K562 (cell line): Measurements from ENCODE around the gene ILK. TPM values are rescaled to one million over a fixed set of nuclear protein-coding genes. Genes with fewer than 3 reads are reported as not detected.

Source experiments
- ATAC-seq: fragments of 200-7000 bp; cut with Tn5 transposase; 3 replicates; pipeline ENCODE4 v1.9.1; 2020; ENCODE audit warnings: moderate library complexity
- BruUV-seq: library from RNA; stranded (reverse); fragments of 400-500 nt; replicated peaks from 2 replicates; lab custom pipeline; 2021; lab: Mats Ljungman, UMichigan
- CTCF ChIA-PET: fragments of 300-600 bp; formaldehyde crosslinking; extraction: SDS; loops from one replicate; lab custom pipeline; 2021; ENCODE audit warnings: low intra/inter-chr PET ratio; lab: Yijun Ruan, JAX
- POLR2A ChIA-PET: fragments of 300-600, 350-650 bp; sonication (Branson Sonifier 250); formaldehyde crosslinking; extraction: SDS; loops from one replicate; lab custom pipeline; 2021; ENCODE audit warnings: antibody characterized with exemption, inconsistent platforms; lab: Yijun Ruan, JAX
- DNase-seq, 4 experiments: peaks; one replicate each; pipeline versions ENCODE4 v3.0.0 to v3.0.0-alpha.2; 2011 to 2018; ENCODE audit warnings: low spot score in 3 of 4, mixed read lengths in 3 of 4; ENCODE audit errors: extremely low read depth in 1 of 4
- FAIRE-seq: peaks from 2 replicates; lab custom pipeline; 2011; peaks lifted over from hg19 to GRCh38; lab: Jason Lieb, UNC
- H2AFZ ChIP-seq: 2 replicates; pipeline ENCODE4 v1.6.0; 2011; ENCODE audit warnings: low read depth, low read length, control low read depth, inconsistent platforms
- H3K27ac ChIP-seq: fragments of 200-600 bp; 3 replicates; pipeline ENCODE4 v1.8.0; 2011; ENCODE audit warnings: low read depth, mild to moderate bottlenecking, control low read depth, inconsistent platforms, low read length, moderate library complexity, mixed read lengths; ENCODE audit errors: extremely low read depth
- H3K27me3 ChIP-seq, 2 experiments: fragments of 300-600 bp in 1 of 2; 2 replicates in 1 of 2; 3 replicates in 1 of 2; pipeline versions ENCODE4 v1.6.0 to v1.8.0; 2011; ENCODE audit warnings: inconsistent platforms in 2 of 2, low read length in 2 of 2, mild to moderate bottlenecking in 1 of 2, mixed read lengths in 1 of 2, moderate library complexity in 1 of 2; ENCODE audit not compliant: control insufficient read depth in 2 of 2, insufficient read depth in 2 of 2
- H3K36me3 ChIP-seq: fragments of 300-600 bp; 3 replicates; pipeline ENCODE4 v1.8.0; 2011; ENCODE audit warnings: mild to moderate bottlenecking, low read length, inconsistent platforms; ENCODE audit not compliant: control insufficient read depth, insufficient read depth
- H3K4me1 ChIP-seq, 2 experiments: fragments of 200-600 bp in 1 of 2; replicated peaks in 1 of 2; 2 replicates in 1 of 2; 3 replicates in 1 of 2; pipeline versions ENCODE4 v1.5.1 to v1.8.0; 2011; ENCODE audit warnings: inconsistent platforms in 2 of 2, low read length in 2 of 2, mild to moderate bottlenecking in 1 of 2, mixed read lengths in 1 of 2, moderate library complexity in 1 of 2; ENCODE audit not compliant: control insufficient read depth in 2 of 2, insufficient read depth in 2 of 2
- H3K4me2 ChIP-seq: 2 replicates; pipeline ENCODE4 v1.6.1; 2011; ENCODE audit warnings: low read length, control low read depth, inconsistent platforms, mixed read lengths; ENCODE audit not compliant: insufficient read depth
- H3K4me3 ChIP-seq: fragments of 200-600 bp; sonication (generic), shearing (Covaris generic); 2 replicates; pipeline ENCODE4 v1.5.1; 2016; ENCODE audit warnings: control low read depth, inconsistent platforms
- H3K79me2 ChIP-seq: fragments of 200-600 bp; 3 replicates; pipeline ENCODE4 v1.8.0; 2011; ENCODE audit warnings: low read length, inconsistent platforms; ENCODE audit not compliant: control insufficient read depth, insufficient read depth
- H3K9ac ChIP-seq, 2 experiments: 2 replicates each; pipeline versions ENCODE4 v1.6.0 to v1.6.1; 2011; ENCODE audit warnings: low read depth in 2 of 2, low read length in 2 of 2, control low read depth in 1 of 2, inconsistent platforms in 1 of 2, mild to moderate bottlenecking in 1 of 2, mixed read lengths in 1 of 2; ENCODE audit not compliant: insufficient read depth in 1 of 2
- H3K9me1 ChIP-seq: one replicate; pipeline ENCODE4 v1.6.0; 2011; ENCODE audit warnings: inconsistent platforms, mild to moderate bottlenecking, low read length, moderate library complexity; ENCODE audit not compliant: control insufficient read depth, insufficient read depth
- H3K9me3 ChIP-seq: replicated peaks from 2 replicates; pipeline ENCODE4 v1.5.1; 2011; ENCODE audit warnings: low read depth, low read length, inconsistent platforms; ENCODE audit not compliant: control insufficient read depth, insufficient read depth
- H4K20me1 ChIP-seq: replicated peaks from 2 replicates; pipeline ENCODE4 v1.6.1; 2011; ENCODE audit warnings: low read length, inconsistent platforms, mixed read lengths; ENCODE audit not compliant: control insufficient read depth, insufficient read depth
- BHLHE40 ChIP-seq: IDR thresholded peaks from 2 replicates; pipeline ENCODE4 v1.6.1; 2011; ENCODE audit warnings: low read length, improper control_type of control experiment
- CBFA2T3 ChIP-seq: fragments of 450-650 bp; IDR thresholded peaks from 2 replicates; pipeline ENCODE4 v1.6.1; 2017
- ELF4 ChIP-seq: fragments of 450-650 bp; formaldehyde crosslinking; IDR thresholded peaks from 2 replicates; pipeline ENCODE4 v1.4.0; 2022; ENCODE audit warnings: missing genetic modification characterization
- FOXA3 ChIP-seq, 2 experiments: fragments of 450-650 bp in 1 of 2; sonication (generic) in 1 of 2; formaldehyde crosslinking; IDR thresholded peaks in 1 of 2; conservative IDR thresholded peaks in 1 of 2; 2 replicates each; pipeline versions ENCODE4 v1.4.0 to v1.8.0; 2020 to 2022; ENCODE audit warnings: mild to moderate bottlenecking in 2 of 2, missing genetic modification reagents in 1 of 2
- KDM1A ChIP-seq, 2 experiments: fragments of 450-650 bp; IDR thresholded peaks; 2 replicates each; pipeline ENCODE4 v1.6.1; 2016; ENCODE audit warnings: mild to moderate bottlenecking in 2 of 2
- LCOR ChIP-seq: sonication (generic); formaldehyde crosslinking; IDR thresholded peaks from 2 replicates; pipeline ENCODE4 v1.8.0; 2022; ENCODE audit warnings: mild to moderate bottlenecking, missing genetic modification reagents
- NFE2 ChIP-seq: IDR thresholded peaks from 2 replicates; pipeline ENCODE4 v1.6.1; 2014; ENCODE audit warnings: antibody characterized with exemption, low read depth
- NUFIP1 ChIP-seq: fragments of 450-650 bp; IDR thresholded peaks from 2 replicates; pipeline ENCODE4 v1.6.1; 2018; ENCODE audit not compliant: partially characterized antibody
- POLR3A ChIP-seq: IDR thresholded peaks from 2 replicates; pipeline ENCODE4 v1.6.1; 2011; ENCODE audit warnings: borderline replicate concordance, mild to moderate bottlenecking, moderate library complexity; ENCODE audit not compliant: insufficient read length, insufficient read depth; ENCODE audit errors: extremely low read depth
- PRPF4 ChIP-seq: fragments of 200-400 bp; formaldehyde crosslinking; IDR thresholded peaks from one replicate; pipeline ENCODE4 v1.6.1; 2017; ENCODE audit warnings: low read length, low read depth, mild to moderate bottlenecking; ENCODE audit not compliant: insufficient read depth, poor library complexity, severe bottlenecking
- RB1 ChIP-seq: fragments of 450-650 bp; IDR thresholded peaks from 2 replicates; pipeline ENCODE4 v1.6.1; 2017; ENCODE audit warnings: low read depth, mild to moderate bottlenecking
- TAF9B ChIP-seq: fragments of 450-650 bp; IDR thresholded peaks from 2 replicates; pipeline ENCODE4 v1.6.1; 2018; ENCODE audit warnings: mild to moderate bottlenecking; ENCODE audit not compliant: partially characterized antibody
- TCF3 ChIP-seq: sonication (generic); formaldehyde crosslinking; IDR thresholded peaks from 2 replicates; pipeline ENCODE4 v1.4.0; 2020; ENCODE audit warnings: mild to moderate bottlenecking, missing genetic modification reagents
- YY1 ChIP-seq, 3 experiments: IDR thresholded peaks; 2 replicates each; pipeline ENCODE4 v1.6.1; 2011; ENCODE audit warnings: low read length in 2 of 3, mild to moderate bottlenecking in 2 of 3, moderate library complexity in 2 of 3, borderline replicate concordance in 1 of 3, control low read depth in 1 of 3, low read depth in 1 of 3; ENCODE audit not compliant: insufficient read depth in 3 of 3, insufficient replicate concordance in 2 of 3, control insufficient read depth in 1 of 3, insufficient read length in 1 of 3; ENCODE audit errors: extremely low read depth in 1 of 3
- ZBTB1 ChIP-seq: sonication (generic); formaldehyde crosslinking; IDR thresholded peaks from 2 replicates; pipeline ENCODE4 v1.8.1; 2023; ENCODE audit warnings: missing genetic modification reagents, low read depth, mild to moderate bottlenecking, borderline replicate concordance
- ZNF445 ChIP-seq: fragments of 250-450 bp; sonication (Bioruptor Pico); IDR thresholded peaks from 2 replicates; pipeline ENCODE4 v1.4.0; 2020; ENCODE audit warnings: low read depth, mild to moderate bottlenecking, moderate library complexity
- WGBS: fragments of 100-300 bp; shearing (Covaris generic); methylation state at CpG from one replicate; pipeline ENCODE4 v1.1.6; 2016; ENCODE audit warnings: low coverage, mixed read lengths; ENCODE audit not compliant: insufficient coverage; ENCODE audit errors: missing lambda C conversion rate; 5-methylcytosine and 5-hydroxymethylcytosine counted together
- in situ Hi-C: fragments of 300-500 bp; cut with MboI; formaldehyde crosslinking; loops from 4 replicates; pipeline ENCODE4 v1.15.0; 2018; ENCODE audit warnings: inconsistent platforms, mixed read lengths
- intact Hi-C: fragments of 100-400 bp; cut with micrococcal nuclease; formaldehyde crosslinking; loops from 2 replicates; pipeline ENCODE4 v1.14.2; 2022
- polyA plus RNA-seq, 8 experiments: library from polyadenylated mRNA; depleted of rRNA in 4 of 8; stranded (reverse) in 5 of 8; unstranded in 3 of 8; fragments of >200 nt; fragmentation: Nextera tagmentation in 2 of 8; fragmentation: Illumina TruSeq in 1 of 8; extraction: Ambion mirVana in 2 of 8; extraction: Trizol in 1 of 8; gene quantifications; 2 replicates each; pipeline versions ENCODE4 v1.2.1 to v1.2.3, GENCODE V29; 2011 to 2014; ENCODE audit warnings: inconsistent platforms in 1 of 8, missing spikeins in 1 of 8
- total RNA-seq, 7 experiments: library from RNA; depleted of rRNA in 6 of 7; stranded (reverse); fragments of >200 nt in 6 of 7; fragmentation: Illumina TruSeq in 2 of 7; extraction: Trizol in 2 of 7; gene quantifications; 2 replicates each; pipeline versions ENCODE4 v1.2.1 to v1.2.3, GENCODE V29; 2011 to 2021; ENCODE audit warnings: low replicate concordance in 1 of 7
- TF ChIP-seq, protein P1 (sequence below): fragments of 450-650 bp; formaldehyde crosslinking; conservative IDR thresholded peaks from 2 replicates; pipeline ENCODE4 v1.4.0; 2022; ENCODE audit warnings: mild to moderate bottlenecking, missing genetic modification characterization

The ILK gene
- total and polyA plus RNA-seq, 9 of the 15 experiments (the other 6 are each of a cell fraction or from before 2014, with no cell fraction given): 43.3 to 95.9 (median 58.9) TPM

DNA sequence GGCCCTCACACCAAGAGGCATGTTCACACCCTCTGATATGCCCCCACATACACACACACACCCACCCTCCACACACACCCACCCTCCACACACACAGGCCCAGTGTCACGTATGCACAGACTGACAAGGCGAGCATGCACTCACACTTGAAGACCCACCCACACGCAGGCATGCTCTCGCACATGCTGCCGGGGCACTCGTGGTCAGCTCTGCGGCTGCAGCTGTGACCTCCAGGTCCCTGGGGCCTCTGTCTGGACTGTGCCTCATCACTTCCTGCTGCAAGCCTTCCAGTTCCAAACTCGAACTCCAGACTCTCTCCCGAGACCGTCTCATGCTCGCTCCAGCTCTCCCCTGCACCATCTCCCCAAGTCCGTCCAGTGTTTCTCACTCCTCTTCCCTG lies 42.5 kb downstream of the ILK start:
- H3K4me2 ChIP-seq: peak overlapping the region; percentile 9; the same call in 1 of the 2 replicates
- no peaks in the 10 kb centered on the region for H3K36me3 ChIP-seq
- H3K4me1 ChIP-seq: peaks cover 26 to 36% of the 10 kb centered on the region in 2 experiments
- ATAC-seq (peak; percentile 36; the same call in 1 of the 3 replicates), DNase-seq (peak in 3 of 4 experiments; percentile 34 to 51 (median 37)), FAIRE-seq (peak; percentile 49)
- no peaks in the 10 kb centered on the region for H4K20me1 ChIP-seq
- H3K9me1 ChIP-seq: no peaks in the 10 kb centered on the region
- H3K27me3 ChIP-seq: no peaks in the 10 kb centered on the region; a peak in 1 of 5 replicates
- in situ Hi-C loops (no loop called here), intact Hi-C loops (no loop called here)
- peak overlapping the region; percentile 77 for H2AFZ ChIP-seq
- 51% methylated on average over 8 of the region's 12 CpGs for WGBS
- ChIA-PET POLR2A (no interaction called here), CTCF (no interaction called here)
- no peak overlapping the region; the same call in 2 of the 3 replicates for H3K27ac ChIP-seq
- H3K4me3 ChIP-seq: no peak overlapping the region
- H3K9me3 ChIP-seq: no peaks in the 10 kb centered on the region
- BruUV-seq: no TSS peak
- H3K79me2 ChIP-seq: no peaks in the 10 kb centered on the region
- peak overlapping the region in 1 of 2 experiments; percentile 75; a peak in 2 of 4 replicates for H3K9ac ChIP-seq
- TF ChIP-seq ZNF445 (CRISPR knock-in tag): no peak
- TF ChIP-seq FOXA3 (CRISPR knock-in tag; conservative IDR thresholded peaks at IDR 0.05 in 1 of 2, IDR thresholded peaks at IDR 0.05 in 1 of 2): peak in 1 of 2 experiments; percentile 37; a peak in 1 of 4 replicates
- TF ChIP-seq BHLHE40: peak; percentile 84
- TF ChIP-seq YY1 (IDR thresholded peaks at IDR 0.05; ENCODE audit: borderline replicate concordance in 1 of 3, control insufficient read depth in 1 of 3, extremely low read depth in 1 of 3, insufficient read depth in 3 of 3, insufficient read length in 1 of 3, insufficient replicate concordance in 2 of 3, low read depth in 1 of 3, low read length in 2 of 3): no peak
- TF ChIP-seq ZBTB1: peak; percentile 83
- no peak for TF ChIP-seq NFE2
- TF ChIP-seq TCF3: no peak
- TF ChIP-seq KDM1A (IDR thresholded peaks at IDR 0.05): no peak
- no peak for TF ChIP-seq PRPF4
- TF ChIP-seq LCOR (CRISPR knock-in tag): no peak
- TF ChIP-seq ELF4 (CRISPR knock-in tag): no peak
- no peak for TF ChIP-seq NUFIP1
- peak; percentile 15; the same call in 1 of the 2 replicates for TF ChIP-seq CBFA2T3
- TF ChIP-seq POLR3A: no peak
- TF ChIP-seq TAF9B: no peak
- TF ChIP-seq RB1: no peak
- TF ChIP-seq, protein P1, sequence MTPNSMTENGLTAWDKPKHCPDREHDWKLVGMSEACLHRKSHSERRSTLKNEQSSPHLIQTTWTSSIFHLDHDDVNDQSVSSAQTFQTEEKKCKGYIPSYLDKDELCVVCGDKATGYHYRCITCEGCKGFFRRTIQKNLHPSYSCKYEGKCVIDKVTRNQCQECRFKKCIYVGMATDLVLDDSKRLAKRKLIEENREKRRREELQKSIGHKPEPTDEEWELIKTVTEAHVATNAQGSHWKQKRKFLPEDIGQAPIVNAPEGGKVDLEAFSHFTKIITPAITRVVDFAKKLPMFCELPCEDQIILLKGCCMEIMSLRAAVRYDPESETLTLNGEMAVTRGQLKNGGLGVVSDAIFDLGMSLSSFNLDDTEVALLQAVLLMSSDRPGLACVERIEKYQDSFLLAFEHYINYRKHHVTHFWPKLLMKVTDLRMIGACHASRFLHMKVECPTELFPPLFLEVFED: no peak
